ENCODE measurements around the gene FHL2.

Gene FHL2

DNA sequence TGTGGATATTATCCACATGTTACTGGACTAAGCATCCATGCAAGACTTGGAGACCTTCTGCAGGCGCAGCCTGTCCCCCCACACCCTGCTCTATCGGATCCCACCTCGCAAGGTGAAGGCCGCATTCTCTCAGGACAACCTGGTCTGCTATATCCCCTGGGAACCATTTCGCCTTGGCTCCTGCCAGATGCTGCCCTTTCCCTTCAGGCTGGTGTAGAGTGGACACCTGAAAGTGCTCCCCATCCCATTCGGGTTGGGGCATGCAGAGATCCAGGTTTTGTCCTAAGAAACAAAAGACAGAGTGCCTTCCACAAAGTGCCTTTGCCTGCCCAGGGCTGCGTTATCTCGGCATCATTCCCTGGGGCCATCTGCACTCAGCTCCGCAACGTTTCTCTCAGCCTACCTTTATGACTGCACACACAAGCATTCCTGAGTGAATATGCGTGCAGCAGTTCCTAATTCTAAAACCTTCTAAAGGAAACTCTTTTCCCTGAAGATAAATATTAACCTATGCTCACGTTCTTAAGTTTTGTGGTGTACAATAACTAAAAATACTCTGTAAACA lies 20.5 kb downstream of the FHL2 start:
- no peaks in the 10 kb centered on the region for H3K79me2 ChIP-seq (ENCODE audit: insufficient read depth, low read length)
- no peak overlapping the region for H3K4me3 ChIP-seq (ENCODE audit: insufficient read depth, low read length, poor library complexity, severe bottlenecking)
- H3K9me2 ChIP-seq (replicated peaks; ENCODE audit: insufficient read depth, low read length), result no peaks in the 10 kb centered on the region
- H3K27ac ChIP-seq (ENCODE audit: low read depth, low read length), result no peak overlapping the region
- H4K20me1 ChIP-seq (ENCODE audit: low read depth, low read length), result no peaks in the 10 kb centered on the region
- H3K36me3 ChIP-seq (ENCODE audit: low read length), result no peaks in the 10 kb centered on the region
- no peak overlapping the region for H2AFZ ChIP-seq (ENCODE audit: low read depth, low read length, severe bottlenecking)
- no peaks in the 10 kb centered on the region for H3K27me3 ChIP-seq (ENCODE audit: low read length)
- no peak overlapping the region for H3K4me2 ChIP-seq (ENCODE audit: low read depth, low read length, poor library complexity, severe bottlenecking)
- no peaks in the 10 kb centered on the region for H3K9me3 ChIP-seq (ENCODE audit: insufficient read depth, low read length)
- no peak for TF ChIP-seq EZH2phosphoT487 (conservative IDR thresholded peaks at IDR 0.05; ENCODE audit: low read length)
- TF ChIP-seq, protein P1, sequence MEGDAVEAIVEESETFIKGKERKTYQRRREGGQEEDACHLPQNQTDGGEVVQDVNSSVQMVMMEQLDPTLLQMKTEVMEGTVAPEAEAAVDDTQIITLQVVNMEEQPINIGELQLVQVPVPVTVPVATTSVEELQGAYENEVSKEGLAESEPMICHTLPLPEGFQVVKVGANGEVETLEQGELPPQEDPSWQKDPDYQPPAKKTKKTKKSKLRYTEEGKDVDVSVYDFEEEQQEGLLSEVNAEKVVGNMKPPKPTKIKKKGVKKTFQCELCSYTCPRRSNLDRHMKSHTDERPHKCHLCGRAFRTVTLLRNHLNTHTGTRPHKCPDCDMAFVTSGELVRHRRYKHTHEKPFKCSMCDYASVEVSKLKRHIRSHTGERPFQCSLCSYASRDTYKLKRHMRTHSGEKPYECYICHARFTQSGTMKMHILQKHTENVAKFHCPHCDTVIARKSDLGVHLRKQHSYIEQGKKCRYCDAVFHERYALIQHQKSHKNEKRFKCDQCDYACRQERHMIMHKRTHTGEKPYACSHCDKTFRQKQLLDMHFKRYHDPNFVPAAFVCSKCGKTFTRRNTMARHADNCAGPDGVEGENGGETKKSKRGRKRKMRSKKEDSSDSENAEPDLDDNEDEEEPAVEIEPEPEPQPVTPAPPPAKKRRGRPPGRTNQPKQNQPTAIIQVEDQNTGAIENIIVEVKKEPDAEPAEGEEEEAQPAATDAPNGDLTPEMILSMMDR (IDR thresholded peaks at IDR 0.05; ENCODE audit: insufficient read depth, low read length, poor library complexity, severe bottlenecking), result no peak
- H3F3A ChIP-seq (ENCODE audit: insufficient read depth), result no peaks in the 10 kb centered on the region
- no peak overlapping the region for H3K9ac ChIP-seq (ENCODE audit: low read length)

DNA sequence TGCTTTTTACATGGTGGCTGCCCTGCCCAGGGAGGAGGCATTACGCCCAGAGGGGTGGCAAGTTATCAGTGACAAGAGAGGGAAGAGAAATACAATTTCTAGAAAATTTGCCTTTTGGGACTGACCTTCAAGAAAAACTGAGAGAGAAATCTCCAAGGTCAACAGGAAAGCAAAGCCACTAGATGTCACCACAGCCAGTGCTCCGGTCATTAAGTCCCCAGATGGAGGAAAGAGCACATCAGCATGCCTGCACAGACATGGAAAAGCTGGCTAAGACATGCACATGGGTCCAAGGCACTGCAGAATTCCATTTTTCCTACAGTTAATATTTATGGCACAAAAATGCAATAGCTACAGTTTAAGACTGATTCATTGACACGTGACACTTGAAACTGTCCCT lies 21.0 kb downstream of the FHL2 start:
- no peaks in the 10 kb centered on the region for H3K36me3 ChIP-seq (ENCODE audit: low read length)
- TF ChIP-seq, protein P1 (IDR thresholded peaks at IDR 0.05; ENCODE audit: insufficient read depth, low read length, poor library complexity, severe bottlenecking), result no peak
- TF ChIP-seq EZH2phosphoT487 (conservative IDR thresholded peaks at IDR 0.05; ENCODE audit: low read length), result no peak
- no peak overlapping the region for H3K9ac ChIP-seq (ENCODE audit: low read length)
- H3K4me3 ChIP-seq (ENCODE audit: insufficient read depth, low read length, poor library complexity, severe bottlenecking), result no peak overlapping the region
- no peak overlapping the region for H3K27ac ChIP-seq (ENCODE audit: low read depth, low read length)
- no peaks in the 10 kb centered on the region for H3K9me3 ChIP-seq (ENCODE audit: insufficient read depth, low read length)
- H3K27me3 ChIP-seq (ENCODE audit: low read length), result no peaks in the 10 kb centered on the region
- no peak overlapping the region for H3K4me2 ChIP-seq (ENCODE audit: low read depth, low read length, poor library complexity, severe bottlenecking)
- H3K79me2 ChIP-seq (ENCODE audit: insufficient read depth, low read length), result no peaks in the 10 kb centered on the region
- no peaks in the 10 kb centered on the region for H3F3A ChIP-seq (ENCODE audit: insufficient read depth)
- no peak overlapping the region for H2AFZ ChIP-seq (ENCODE audit: low read depth, low read length, severe bottlenecking)
- no peaks in the 10 kb centered on the region for H3K9me2 ChIP-seq (replicated peaks; ENCODE audit: insufficient read depth, low read length)
- H4K20me1 ChIP-seq (ENCODE audit: low read depth, low read length), result no peaks in the 10 kb centered on the region

DNA sequence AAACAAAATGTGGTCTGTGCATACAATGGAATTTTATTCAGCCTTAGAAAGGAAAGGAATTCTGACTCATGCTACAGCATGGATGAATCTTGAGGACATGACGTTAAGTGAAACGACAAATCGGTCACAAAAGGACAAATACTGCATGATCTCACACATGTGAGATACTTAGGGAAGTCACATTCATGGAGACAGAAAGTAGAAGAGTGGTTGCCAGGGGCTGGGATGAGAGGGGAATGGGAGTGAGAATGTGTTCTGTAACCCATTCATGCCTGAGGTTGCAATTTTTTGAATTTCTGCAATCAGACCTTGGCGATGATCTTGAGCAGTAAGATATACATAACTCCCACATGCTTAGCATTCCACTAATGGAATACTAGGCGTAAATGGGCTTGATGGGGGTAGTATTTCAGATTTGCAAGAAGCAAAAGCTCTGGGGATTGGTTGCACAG lies 22.0 kb downstream of the FHL2 start:
- Histone ChIP-seq H3K79me2 (ENCODE audit: insufficient read depth, low read length) (no peaks in the 10 kb centered on the region), H3K27ac (ENCODE audit: low read depth, low read length) (no peak overlapping the region), H3K9me2 (replicated peaks; ENCODE audit: insufficient read depth, low read length) (no peaks in the 10 kb centered on the region), H3K4me2 (ENCODE audit: low read depth, low read length, poor library complexity, severe bottlenecking) (no peak overlapping the region), H3K27me3 (ENCODE audit: low read length) (no peaks in the 10 kb centered on the region), H3K4me3 (ENCODE audit: insufficient read depth, low read length, poor library complexity, severe bottlenecking) (no peak overlapping the region), H3F3A (ENCODE audit: insufficient read depth) (no peaks in the 10 kb centered on the region), H4K20me1 (ENCODE audit: low read depth, low read length) (no peaks in the 10 kb centered on the region), H3K9me3 (ENCODE audit: insufficient read depth, low read length) (no peaks in the 10 kb centered on the region), H3K9ac (ENCODE audit: low read length) (no peak overlapping the region), H2AFZ (ENCODE audit: low read depth, low read length, severe bottlenecking) (no peak overlapping the region), H3K36me3 (ENCODE audit: low read length) (no peaks in the 10 kb centered on the region)
- TF ChIP-seq, protein P1 (IDR thresholded peaks at IDR 0.05; ENCODE audit: insufficient read depth, low read length, poor library complexity, severe bottlenecking), result no peak
- TF ChIP-seq EZH2phosphoT487 (conservative IDR thresholded peaks at IDR 0.05; ENCODE audit: low read length), result no peak

Measured in SU-DHL-6 (cell line).